ENCODE measurements around the gene PLCB1.
A peak's percentile ranks its signal among the peaks of the same experiment; 100 is the strongest.
"Not testable (repeated sequence)": the region's sequence is repeated elsewhere in the genome, so short reads cannot be mapped to it uniquely, and the experiment has no call there.

Gene PLCB1

GRCh38 chr20:8461186-8461585, 329.1 kb downstream of the PLCB1 start:
- no peak overlapping the region for H3K4me3 ChIP-seq (replicated peaks; ENCODE audit: low read depth, low read length)
- no peak for DNase-seq (ENCODE audit: low read depth)
- no peak for TF ChIP-seq CTCF (IDR thresholded peaks at IDR 0.05; ENCODE audit: low read length, missing control alignments)

- TF ChIP-seq CTCF (IDR thresholded peaks at IDR 0.05; ENCODE audit: low read length, missing control alignments) = no peak
- no peak overlapping the region for H3K4me3 ChIP-seq (replicated peaks; ENCODE audit: low read depth, low read length)
- no peak for DNase-seq (ENCODE audit: low read depth)
These were observed 332.3 kb downstream of the PLCB1 start for GRCh38 chr20:8464368-8464767.

- peak; percentile 59 for DNase-seq (ENCODE audit: low read depth)
- not testable (repeated sequence) for H3K4me3 ChIP-seq (replicated peaks; ENCODE audit: low read depth, low read length)
These were observed 334.7 kb downstream of the PLCB1 start for GRCh38 chr20:8466781-8467180.

GRCh38 chr20:8470156-8470555, 338.1 kb downstream of the PLCB1 start:
- DNase-seq (ENCODE audit: low read depth) = no peak
- no peak for TF ChIP-seq CTCF (IDR thresholded peaks at IDR 0.05; ENCODE audit: low read length, missing control alignments)
- no peak overlapping the region for H3K4me3 ChIP-seq (replicated peaks; ENCODE audit: low read depth, low read length)

- no peak for TF ChIP-seq CTCF (IDR thresholded peaks at IDR 0.05; ENCODE audit: low read length, missing control alignments)
- DNase-seq (ENCODE audit: low read depth) = no peak
- no peak overlapping the region for H3K4me3 ChIP-seq (replicated peaks; ENCODE audit: low read depth, low read length)
These were observed 339.4 kb downstream of the PLCB1 start for GRCh38 chr20:8471465-8471864.

GRCh38 chr20:8473459-8473858, 341.4 kb downstream of the PLCB1 start:
- DNase-seq (ENCODE audit: low read depth) = no peak
- TF ChIP-seq CTCF (IDR thresholded peaks at IDR 0.05; ENCODE audit: low read length, missing control alignments) = no peak
- H3K4me3 ChIP-seq (replicated peaks; ENCODE audit: low read depth, low read length) = no peak overlapping the region

GRCh38 chr20:8474027-8474668, 342.1 kb downstream of the PLCB1 start:
- H3K4me3 ChIP-seq (replicated peaks; ENCODE audit: low read depth, low read length) = no peak overlapping the region
- DNase-seq (ENCODE audit: low read depth) = no peak
- no peak for TF ChIP-seq CTCF (IDR thresholded peaks at IDR 0.05; ENCODE audit: low read length, missing control alignments)

Measured in fibroblast of pulmonary artery (primary cell).